ENCODE results near the gene S100A13. TPM values are rescaled to one million over a fixed set of nuclear protein-coding genes. Genes with fewer than 3 reads are reported as not detected.

S100A13 gene
- total RNA-seq, 4 donors from 2014 or later: 44.4 to 63.3 (median 55.7) TPM

DNA sequence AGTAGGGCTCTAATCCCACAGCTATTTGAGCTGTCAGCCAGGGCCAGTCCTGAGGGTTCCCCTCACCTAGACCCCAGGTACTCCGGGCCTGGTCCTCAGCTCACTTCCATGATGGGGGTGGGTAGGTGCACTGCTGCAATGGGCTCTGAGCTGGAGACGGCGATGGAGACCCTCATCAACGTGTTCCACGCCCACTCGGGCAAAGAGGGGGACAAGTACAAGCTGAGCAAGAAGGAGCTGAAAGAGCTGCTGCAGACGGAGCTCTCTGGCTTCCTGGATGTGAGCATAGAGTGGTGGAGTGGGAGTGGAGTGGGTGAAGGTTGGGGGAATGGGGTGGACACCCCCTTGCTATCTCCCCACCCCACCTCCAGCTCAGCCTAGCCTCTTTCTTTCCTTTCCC is 3.1 kb upstream of the S100A13 start:
- 82 to 89% methylated on average over 1 to 6 of the region's 7 CpGs for WGBS, 2 donors
- Histone ChIP-seq H3K4me1 (peaks cover 32 to 56% (median 34%) of the 10 kb centered on the region in 3 donors), H3K4me3 (no peak overlapping the region), H3K27ac (peak overlapping the region in 2 of 4 donors; percentile 23 to 48), H3K27me3 (no peaks in the 10 kb centered on the region), H3K9me3 (no peaks in the 10 kb centered on the region), H3K36me3 (peaks cover 0 to 2% (median 0%) of the 10 kb centered on the region in 3 donors)
- intact Hi-C loops (cut with DNase I): no loop called here
- TF ChIP-seq, protein P1, sequence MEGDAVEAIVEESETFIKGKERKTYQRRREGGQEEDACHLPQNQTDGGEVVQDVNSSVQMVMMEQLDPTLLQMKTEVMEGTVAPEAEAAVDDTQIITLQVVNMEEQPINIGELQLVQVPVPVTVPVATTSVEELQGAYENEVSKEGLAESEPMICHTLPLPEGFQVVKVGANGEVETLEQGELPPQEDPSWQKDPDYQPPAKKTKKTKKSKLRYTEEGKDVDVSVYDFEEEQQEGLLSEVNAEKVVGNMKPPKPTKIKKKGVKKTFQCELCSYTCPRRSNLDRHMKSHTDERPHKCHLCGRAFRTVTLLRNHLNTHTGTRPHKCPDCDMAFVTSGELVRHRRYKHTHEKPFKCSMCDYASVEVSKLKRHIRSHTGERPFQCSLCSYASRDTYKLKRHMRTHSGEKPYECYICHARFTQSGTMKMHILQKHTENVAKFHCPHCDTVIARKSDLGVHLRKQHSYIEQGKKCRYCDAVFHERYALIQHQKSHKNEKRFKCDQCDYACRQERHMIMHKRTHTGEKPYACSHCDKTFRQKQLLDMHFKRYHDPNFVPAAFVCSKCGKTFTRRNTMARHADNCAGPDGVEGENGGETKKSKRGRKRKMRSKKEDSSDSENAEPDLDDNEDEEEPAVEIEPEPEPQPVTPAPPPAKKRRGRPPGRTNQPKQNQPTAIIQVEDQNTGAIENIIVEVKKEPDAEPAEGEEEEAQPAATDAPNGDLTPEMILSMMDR (IDR thresholded peaks at IDR 0.05): no peak
- TF ChIP-seq POLR2A (IDR thresholded peaks at IDR 0.05): no peak
- DNase-seq: no peak

DNA sequence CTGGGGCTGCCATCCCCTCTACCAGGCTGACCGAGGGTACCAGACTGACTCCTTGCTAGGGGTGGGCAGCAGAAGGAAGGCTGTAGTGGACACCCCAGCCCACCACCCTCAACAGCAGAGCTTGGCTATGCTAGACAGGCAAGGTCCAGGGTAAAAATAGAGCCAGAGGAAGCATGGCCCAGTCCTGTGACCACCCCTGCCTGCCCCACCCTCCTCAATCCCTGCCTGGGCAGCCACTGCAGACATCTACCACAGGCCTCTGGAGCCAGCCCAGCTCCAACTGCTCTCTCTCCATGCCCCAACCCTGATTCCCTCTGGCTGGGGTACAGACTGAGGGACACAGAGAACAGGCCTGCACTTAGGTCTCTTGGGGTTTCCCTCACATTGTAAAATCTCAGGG is 2.7 kb upstream of the S100A13 start:
- H3K36me3 ChIP-seq: peaks cover 0 to 7% (median 0%) of the 10 kb centered on the region in 3 donors
- H3K27ac ChIP-seq: peak overlapping the region in 1 of 4 donors; percentile 48
- intact Hi-C loops (cut with DNase I): no loop called here
- no peak for TF ChIP-seq POLR2A (IDR thresholded peaks at IDR 0.05)
- TF ChIP-seq, protein P1 (IDR thresholded peaks at IDR 0.05): no peak
- 80 to 83% methylated on average over 1 of the region's 1 CpG for WGBS, 2 donors
- no peak for DNase-seq
- no peaks in the 10 kb centered on the region for H3K9me3 ChIP-seq
- H3K27me3 ChIP-seq: no peaks in the 10 kb centered on the region
- H3K4me1 ChIP-seq: peaks cover 28 to 56% (median 31%) of the 10 kb centered on the region in 3 donors
- H3K4me3 ChIP-seq: no peak overlapping the region

DNA sequence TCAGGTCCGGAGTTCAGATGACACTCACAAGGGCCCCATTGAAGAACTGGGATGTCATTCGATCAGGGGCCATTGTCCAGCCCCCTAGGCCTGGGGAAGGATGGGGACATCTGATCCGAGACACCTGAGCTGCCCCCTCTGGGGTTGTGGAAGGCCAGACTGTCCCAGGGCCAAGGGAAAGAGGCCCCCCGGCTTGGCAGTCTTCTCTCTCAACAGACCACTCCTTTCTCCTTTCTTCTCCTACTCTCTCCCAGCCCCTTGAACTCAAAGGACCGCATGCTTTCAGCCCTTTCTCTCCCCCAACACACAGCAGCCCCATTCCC is 2.0 kb upstream of the S100A13 start:
- Histone ChIP-seq H3K27ac (no peak overlapping the region), H3K27me3 (no peaks in the 10 kb centered on the region), H3K4me3 (no peak overlapping the region), H3K4me1 (peaks cover 27 to 56% (median 31%) of the 10 kb centered on the region in 3 donors), H3K36me3 (peaks cover 0 to 12% (median 0%) of the 10 kb centered on the region in 3 donors), H3K9me3 (no peaks in the 10 kb centered on the region)
- TF ChIP-seq POLR2A (IDR thresholded peaks at IDR 0.05): no peak
- TF ChIP-seq, protein P1 (IDR thresholded peaks at IDR 0.05): no peak
- 87 to 90% methylated on average over 4 to 5 of the region's 5 CpGs for WGBS, 2 donors
- intact Hi-C loops (cut with DNase I): no loop called here
- DNase-seq: no peak

DNA sequence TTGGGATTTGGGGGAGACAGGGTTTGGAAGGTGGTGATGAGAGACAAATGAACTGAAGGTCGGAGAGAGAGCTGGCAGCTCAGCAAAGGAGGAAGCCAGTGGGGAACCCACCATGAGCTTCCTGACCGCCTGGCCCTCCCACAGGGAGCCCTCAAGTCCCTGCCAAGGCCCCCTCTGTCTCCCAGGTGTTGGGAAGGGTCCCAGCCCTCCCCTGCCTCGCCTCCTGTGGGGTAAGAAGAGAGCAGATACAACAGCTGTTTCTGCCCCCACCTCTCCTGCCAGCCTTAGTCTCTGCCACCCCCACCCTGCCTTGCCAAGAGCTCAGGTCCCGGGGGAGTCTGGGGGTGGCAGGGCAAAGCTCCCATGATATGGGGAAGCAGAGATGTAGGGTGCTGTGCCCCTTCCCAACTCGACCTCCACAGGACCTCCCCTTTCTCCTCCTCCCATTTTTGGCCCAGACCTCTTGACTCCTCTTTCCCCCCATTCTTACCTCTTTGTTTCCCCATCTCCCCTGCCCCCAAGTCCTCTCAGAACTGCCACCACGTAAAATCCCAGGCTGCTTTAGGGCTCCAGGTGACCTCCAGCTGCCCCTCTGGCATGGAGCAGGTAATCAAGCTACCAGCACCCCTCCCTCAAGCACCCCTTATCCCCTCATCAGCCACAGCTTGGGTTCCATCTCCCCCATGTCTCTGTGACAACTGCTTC is 1.5 kb upstream of the S100A13 start:
- no peak for TF ChIP-seq POLR2A (IDR thresholded peaks at IDR 0.05)
- TF ChIP-seq, protein P1 (IDR thresholded peaks at IDR 0.05): no peak
- no peaks in the 10 kb centered on the region for H3K27me3 ChIP-seq
- peaks cover 27 to 56% (median 31%) of the 10 kb centered on the region in 3 donors for H3K4me1 ChIP-seq
- no peaks in the 10 kb centered on the region for H3K9me3 ChIP-seq
- no peak overlapping the region for H3K4me3 ChIP-seq
- intact Hi-C loops (cut with DNase I): no loop called here
- WGBS, 2 donors: 70 to 75% methylated on average over 5 of the region's 6 CpGs
- H3K36me3 ChIP-seq: peaks cover 0 to 12% (median 0%) of the 10 kb centered on the region in 3 donors
- H3K27ac ChIP-seq: peak overlapping the region in 3 of 4 donors; percentile 85 to 96 (median 91)
- DNase-seq: no peak

DNA sequence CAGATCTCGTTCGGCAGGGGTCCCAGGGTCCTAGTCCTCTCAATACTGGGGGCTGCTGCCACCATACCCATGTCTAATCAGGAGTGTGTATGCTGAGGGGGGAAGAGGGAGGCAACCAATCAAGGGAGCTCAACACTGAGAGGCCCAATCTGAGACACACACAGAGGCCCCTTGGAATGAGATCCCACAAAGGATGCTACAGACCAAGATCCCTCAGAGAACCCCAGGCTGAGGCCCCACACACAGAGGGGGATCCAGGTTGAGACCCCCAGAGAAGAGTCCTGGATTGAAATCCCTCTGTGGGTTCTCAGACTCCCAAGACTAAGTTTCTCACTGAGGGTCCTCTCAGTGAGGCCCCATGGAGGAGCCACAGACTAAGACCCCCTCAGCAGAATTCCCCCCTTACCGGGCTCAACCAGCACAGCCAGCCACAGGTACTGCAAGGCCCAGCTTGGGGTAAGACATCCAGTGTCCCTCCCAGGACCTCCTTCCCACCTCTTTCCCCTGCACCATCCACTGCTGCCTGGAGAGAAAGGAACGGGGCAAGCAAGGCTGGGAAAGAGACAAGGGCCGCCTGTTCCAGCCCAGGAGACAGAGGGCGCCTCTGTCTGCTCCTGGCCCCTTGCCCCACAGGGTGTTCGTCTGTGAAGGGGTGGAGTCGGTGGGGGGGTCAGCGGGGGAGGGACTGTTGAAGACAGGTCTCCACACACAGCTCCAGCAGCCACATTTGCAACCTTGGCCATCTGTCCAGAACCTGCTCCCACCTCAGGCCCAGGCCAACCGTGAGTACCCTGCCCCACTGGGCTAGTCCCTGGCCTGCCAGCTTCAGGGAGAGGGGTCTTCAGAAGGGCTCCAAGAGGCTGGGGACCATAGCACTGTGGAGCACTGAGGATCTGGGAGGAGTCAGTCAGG is 666 bp upstream of the S100A13 start, which contains the start of gene S100A1:
TSS of gene S100A1 (plus strand) at position 720 of the 912 bp plus-strand sequence. CDS start 2,088 bp downstream, outside the sequence.
- Histone ChIP-seq H3K27ac (peak within 1 kb of the TSS; percentile 83 to 96 (median 88)), H3K4me1 (peaks cover 21 to 49% (median 24%) of the 10 kb centered on the region in 3 donors), H3K27me3 (no peaks in the 10 kb centered on the region), H3K4me3 (peak within 1 kb of the TSS; percentile 34 to 73 (median 54)), H3K9me3 (no peaks in the 10 kb centered on the region), H3K36me3 (peaks cover 0 to 18% (median 0%) of the 10 kb centered on the region in 3 donors)
- WGBS, 2 donors: 40 to 45% methylated on average over 3 to 8 of the region's 10 CpGs
- intact Hi-C loops (cut with DNase I): no loop called here
- DNase-seq: no peak
- TF ChIP-seq, protein P1 (IDR thresholded peaks at IDR 0.05): peak in 1 of 6 experiments; percentile 53
- TF ChIP-seq POLR2A (IDR thresholded peaks at IDR 0.05): no peak

Data from esophagus squamous epithelium (tissue), 5 donors.